Endothelial cell of umbilical vein (primary cell): Measurements from ENCODE around the gene FAM227B.

Experiments
- CTCF ChIP-seq, 2 donors: IDR thresholded peaks; 1 replicate in 1 of 2; 2 replicates in 1 of 2; pipeline ENCODE4 v1.5.1; 2011; ENCODE audit warnings: low read length in 2 of 2, mild to moderate bottlenecking in 2 of 2, moderate library complexity in 2 of 2, control low read depth in 1 of 2, inconsistent platforms in 1 of 2, low read depth in 1 of 2; ENCODE audit not compliant: insufficient read depth in 1 of 2; ENCODE audit errors: extremely low read depth in 1 of 2
- JUN ChIP-seq: IDR thresholded peaks from 2 replicates; pipeline ENCODE4 v1.6.1; 2011; ENCODE audit warnings: borderline replicate concordance, low read depth; ENCODE audit not compliant: insufficient read length, insufficient read depth

GRCh38 chr15:49627407-49627877, 6.8 kb upstream of the FAM227B start:
- no peak for TF ChIP-seq CTCF (IDR thresholded peaks at IDR 0.05; ENCODE audit: extremely low read depth in 1 of 2, insufficient read depth in 1 of 2, low read depth in 1 of 2, low read length in 2 of 2)
- no peak for TF ChIP-seq JUN
